Thyroid gland (tissue), 4 donors: ENCODE data around the gene GABRD.

Experiments used
- CTCF ChIP-seq, 6 experiments: fragments of 200-600 bp in 3 of 6; fragments of 450-650 bp in 3 of 6; sonication (generic) in 3 of 6; IDR thresholded peaks; one replicate each; pipeline ENCODE4 v1.5.1; 2016 to 2019; ENCODE audit warnings: antibody characterized with exemption in 6 of 6, mild to moderate bottlenecking in 2 of 6, inconsistent platforms in 1 of 6, moderate library complexity in 1 of 6
- POLR2A ChIP-seq, 2 donors: fragments of 450-650 bp; IDR thresholded peaks; one replicate each; pipeline ENCODE4 v1.6.1; 2017; ENCODE audit warnings: antibody characterized with exemption in 2 of 2, mild to moderate bottlenecking in 2 of 2, moderate library complexity in 1 of 2

- TF ChIP-seq CTCF (IDR thresholded peaks at IDR 0.05), result no peak
- TF ChIP-seq POLR2A (IDR thresholded peaks at IDR 0.05), result no peak
These were observed 41.0 kb upstream of the GABRD start for GRCh38 chr1:1978108-1978507.
